ENCODE data around the gene C7. TPM values are rescaled to one million over a fixed set of nuclear protein-coding genes. Genes with fewer than 3 reads are reported as not detected.
A peak's percentile ranks its signal among the peaks of the same experiment; 100 is the strongest.

C7 gene
- total and polyA plus RNA-seq, 9 donors: 0.80 to 15.7 (median 1.5) TPM

- DNase-seq: no peak
- H3K27ac ChIP-seq (ENCODE audit: low read length): no peak overlapping the region
- no peak overlapping the region for H3K4me3 ChIP-seq (ENCODE audit: low read length)
These were observed 6.1 kb downstream of the C7 start for GRCh38 chr5:40915341-40915926.

GRCh38 chr5:40916226-40916625, 6.9 kb downstream of the C7 start:
- Histone ChIP-seq H3K4me1 (ENCODE audit: control insufficient read depth, insufficient read depth, low read length) (no peaks in the 10 kb centered on the region), H3K4me3 (ENCODE audit: low read length) (no peak overlapping the region), H3K27me3 (ENCODE audit: control insufficient read depth, insufficient read depth, low read length) (no peaks in the 10 kb centered on the region), H3K27ac (ENCODE audit: low read length) (no peak overlapping the region), H3K9me3 (replicated peaks; ENCODE audit: control insufficient read depth, low read depth, low read length) (no peaks in the 10 kb centered on the region), H3K36me3 (ENCODE audit: control insufficient read depth, insufficient read depth, low read length) (no peaks in the 10 kb centered on the region)
- no peak for DNase-seq
- WGBS (ENCODE audit: insufficient coverage): no CpG with 5 or more reads among the region's 4 CpGs

More at GRCh38 chr5:40915341-40915926, 6.1 kb downstream of the C7 start:
- H3K36me3 ChIP-seq (ENCODE audit: control insufficient read depth, insufficient read depth, low read length): no peaks in the 10 kb centered on the region
- no peaks in the 10 kb centered on the region for H3K9me3 ChIP-seq (replicated peaks; ENCODE audit: control insufficient read depth, low read depth, low read length)
- no peaks in the 10 kb centered on the region for H3K27me3 ChIP-seq (ENCODE audit: control insufficient read depth, insufficient read depth, low read length)
- WGBS (ENCODE audit: insufficient coverage): 47% methylated on average over 2 of the region's 3 CpGs
- no peaks in the 10 kb centered on the region for H3K4me1 ChIP-seq (ENCODE audit: control insufficient read depth, insufficient read depth, low read length)

DNA sequence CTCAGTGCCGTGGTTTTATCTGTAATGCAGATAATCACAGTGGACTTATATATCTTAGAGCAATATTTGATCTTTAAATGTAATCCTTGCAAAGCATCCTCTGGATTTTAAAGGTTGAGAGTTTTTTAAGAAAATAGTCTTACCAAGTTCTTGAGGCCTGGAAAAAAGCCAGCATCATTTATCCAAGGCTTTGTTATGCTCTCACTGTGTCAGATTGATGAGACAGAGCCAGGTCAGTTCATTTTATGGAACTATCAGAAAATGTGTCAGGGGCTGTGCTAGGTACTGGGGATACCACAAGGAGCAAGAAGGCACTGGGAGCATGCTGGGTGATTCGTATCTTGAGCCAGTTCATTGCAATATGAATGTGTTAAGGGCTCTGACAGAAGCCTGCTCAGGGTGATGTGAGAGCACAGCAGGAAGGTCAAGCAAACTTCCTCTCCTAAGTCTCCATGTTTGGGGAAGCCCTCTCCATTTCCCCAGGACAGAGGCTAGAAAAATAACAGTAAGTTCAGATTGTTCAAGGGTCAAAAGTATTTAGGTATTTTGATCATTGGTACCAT, 19.7 kb downstream of the C7 start:
- no peak for DNase-seq
- no peak overlapping the region for H3K4me3 ChIP-seq (ENCODE audit: low read length)
- no peaks in the 10 kb centered on the region for H3K4me1 ChIP-seq (ENCODE audit: control insufficient read depth, insufficient read depth, low read length)
- 60% methylated on average over 1 of the region's 2 CpGs for WGBS (ENCODE audit: insufficient coverage)
- H3K9me3 ChIP-seq (replicated peaks; ENCODE audit: control insufficient read depth, low read depth, low read length): peaks cover 18% of the 10 kb centered on the region
- H3K36me3 ChIP-seq (ENCODE audit: control insufficient read depth, insufficient read depth, low read length): no peaks in the 10 kb centered on the region
- no peak overlapping the region for H3K27ac ChIP-seq (ENCODE audit: low read length)
- H3K27me3 ChIP-seq (ENCODE audit: control insufficient read depth, insufficient read depth, low read length): no peaks in the 10 kb centered on the region

GRCh38 chr5:40932766-40933165, 23.5 kb downstream of the C7 start:
- no peaks in the 10 kb centered on the region for H3K27me3 ChIP-seq (ENCODE audit: control insufficient read depth, insufficient read depth, low read length)
- H3K4me3 ChIP-seq (ENCODE audit: low read length): no peak overlapping the region
- H3K27ac ChIP-seq (ENCODE audit: low read length): no peak overlapping the region
- no peaks in the 10 kb centered on the region for H3K4me1 ChIP-seq (ENCODE audit: control insufficient read depth, insufficient read depth, low read length)
- no peaks in the 10 kb centered on the region for H3K9me3 ChIP-seq (replicated peaks; ENCODE audit: control insufficient read depth, low read depth, low read length)
- DNase-seq: no peak
- no peaks in the 10 kb centered on the region for H3K36me3 ChIP-seq (ENCODE audit: control insufficient read depth, insufficient read depth, low read length)
- WGBS (ENCODE audit: insufficient coverage): 33% methylated on average over 1 of the region's 2 CpGs

DNA sequence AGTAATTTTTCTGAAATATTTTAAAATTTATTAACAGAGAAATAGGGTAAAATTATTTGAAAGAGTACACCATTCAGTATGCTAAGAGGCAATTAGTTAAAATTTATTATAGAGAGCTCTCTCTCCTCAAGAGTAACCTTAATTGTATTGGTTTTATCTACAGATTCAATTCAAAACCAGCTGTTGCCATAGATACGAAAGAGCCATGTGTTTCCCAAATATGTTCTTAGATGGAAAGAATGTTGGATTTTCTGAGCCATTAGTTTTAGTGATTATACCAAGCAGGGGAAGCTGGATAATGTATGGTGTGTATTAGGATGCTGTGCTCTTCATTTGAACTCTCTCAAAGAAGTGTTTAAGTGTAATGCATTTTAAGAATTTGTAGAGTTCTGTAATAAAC, 27.8 kb downstream of the C7 start:
- H3K4me3 ChIP-seq (ENCODE audit: low read length): no peak overlapping the region
- no peaks in the 10 kb centered on the region for H3K27me3 ChIP-seq (ENCODE audit: control insufficient read depth, insufficient read depth, low read length)
- no peaks in the 10 kb centered on the region for H3K9me3 ChIP-seq (replicated peaks; ENCODE audit: control insufficient read depth, low read depth, low read length)
- H3K27ac ChIP-seq (ENCODE audit: low read length): no peak overlapping the region
- no CpG with 5 or more reads among the region's 1 CpG for WGBS (ENCODE audit: insufficient coverage)
- DNase-seq: peak; percentile 7
- H3K36me3 ChIP-seq (ENCODE audit: control insufficient read depth, insufficient read depth, low read length): no peaks in the 10 kb centered on the region
- H3K4me1 ChIP-seq (ENCODE audit: control insufficient read depth, insufficient read depth, low read length): no peaks in the 10 kb centered on the region

GRCh38 chr5:40939753-40940152, 30.5 kb downstream of the C7 start:
- no peaks in the 10 kb centered on the region for H3K9me3 ChIP-seq (replicated peaks; ENCODE audit: control insufficient read depth, low read depth, low read length)
- no peaks in the 10 kb centered on the region for H3K4me1 ChIP-seq (ENCODE audit: control insufficient read depth, insufficient read depth, low read length)
- no peak overlapping the region for H3K4me3 ChIP-seq (ENCODE audit: low read length)
- H3K27me3 ChIP-seq (ENCODE audit: control insufficient read depth, insufficient read depth, low read length): no peaks in the 10 kb centered on the region
- H3K27ac ChIP-seq (ENCODE audit: low read length): no peak overlapping the region
- 80% methylated on average over 3 of the region's 6 CpGs for WGBS (ENCODE audit: insufficient coverage)
- H3K36me3 ChIP-seq (ENCODE audit: control insufficient read depth, insufficient read depth, low read length): no peaks in the 10 kb centered on the region
- DNase-seq: no peak

- Histone ChIP-seq H3K36me3 (ENCODE audit: control insufficient read depth, insufficient read depth, low read length) (no peaks in the 10 kb centered on the region), H3K4me1 (ENCODE audit: control insufficient read depth, insufficient read depth, low read length) (no peaks in the 10 kb centered on the region), H3K27me3 (ENCODE audit: control insufficient read depth, insufficient read depth, low read length) (no peaks in the 10 kb centered on the region), H3K27ac (ENCODE audit: low read length) (no peak overlapping the region), H3K4me3 (ENCODE audit: low read length) (no peak overlapping the region), H3K9me3 (replicated peaks; ENCODE audit: control insufficient read depth, low read depth, low read length) (no peaks in the 10 kb centered on the region)
- no peak for DNase-seq
- no CpG with 5 or more reads among the region's 5 CpGs for WGBS (ENCODE audit: insufficient coverage)
These were observed 35.8 kb downstream of the C7 start for GRCh38 chr5:40945111-40945510.

- no peak overlapping the region for H3K4me3 ChIP-seq (ENCODE audit: low read length)
- H3K27ac ChIP-seq (ENCODE audit: low read length): no peak overlapping the region
- H3K4me1 ChIP-seq (ENCODE audit: control insufficient read depth, insufficient read depth, low read length): no peaks in the 10 kb centered on the region
- WGBS (ENCODE audit: insufficient coverage): 83% methylated on average over 2 of the region's 5 CpGs
- H3K27me3 ChIP-seq (ENCODE audit: control insufficient read depth, insufficient read depth, low read length): no peaks in the 10 kb centered on the region
- H3K9me3 ChIP-seq (replicated peaks; ENCODE audit: control insufficient read depth, low read depth, low read length): no peaks in the 10 kb centered on the region
- DNase-seq: no peak
- no peaks in the 10 kb centered on the region for H3K36me3 ChIP-seq (ENCODE audit: control insufficient read depth, insufficient read depth, low read length)
These were observed 46.0 kb downstream of the C7 start for GRCh38 chr5:40955313-40955712.

DNA sequence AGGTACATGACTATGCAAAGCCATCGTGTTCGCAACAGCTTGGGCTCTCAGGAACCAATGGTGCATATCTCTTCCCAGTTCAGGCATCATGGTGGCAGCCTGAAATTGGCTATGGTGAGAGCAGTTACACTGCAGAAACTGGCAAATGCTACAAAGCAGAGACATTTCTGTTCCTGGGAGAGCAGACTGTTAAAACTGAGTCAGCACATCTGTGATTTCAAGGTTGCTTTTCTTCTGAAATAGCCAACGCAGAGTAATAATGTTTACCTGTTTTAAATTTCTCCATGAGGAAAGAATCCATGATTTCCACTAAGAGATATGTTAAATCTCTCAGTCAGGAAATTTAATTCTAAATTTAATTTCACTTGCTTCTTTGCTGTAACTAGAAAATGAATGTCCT, 47.8 kb downstream of the C7 start:
- H3K27me3 ChIP-seq (ENCODE audit: control insufficient read depth, insufficient read depth, low read length): no peaks in the 10 kb centered on the region
- no peak overlapping the region for H3K4me3 ChIP-seq (ENCODE audit: low read length)
- H3K9me3 ChIP-seq (replicated peaks; ENCODE audit: control insufficient read depth, low read depth, low read length): no peaks in the 10 kb centered on the region
- no peak for DNase-seq
- H3K36me3 ChIP-seq (ENCODE audit: control insufficient read depth, insufficient read depth, low read length): no peaks in the 10 kb centered on the region
- no peaks in the 10 kb centered on the region for H3K4me1 ChIP-seq (ENCODE audit: control insufficient read depth, insufficient read depth, low read length)
- H3K27ac ChIP-seq (ENCODE audit: low read length): no peak overlapping the region
- WGBS (ENCODE audit: insufficient coverage): 92% methylated on average over 2 of the region's 3 CpGs

- WGBS (ENCODE audit: insufficient coverage): no CpG with 5 or more reads among the region's 5 CpGs
- Histone ChIP-seq H3K4me3 (ENCODE audit: low read length) (no peak overlapping the region), H3K36me3 (ENCODE audit: control insufficient read depth, insufficient read depth, low read length) (no peaks in the 10 kb centered on the region), H3K27me3 (ENCODE audit: control insufficient read depth, insufficient read depth, low read length) (no peaks in the 10 kb centered on the region), H3K4me1 (ENCODE audit: control insufficient read depth, insufficient read depth, low read length) (no peaks in the 10 kb centered on the region), H3K27ac (ENCODE audit: low read length) (no peak overlapping the region), H3K9me3 (replicated peaks; ENCODE audit: control insufficient read depth, low read depth, low read length) (no peaks in the 10 kb centered on the region)
- no peak for DNase-seq
These were observed 49.5 kb downstream of the C7 start for GRCh38 chr5:40958811-40959210.

DNA sequence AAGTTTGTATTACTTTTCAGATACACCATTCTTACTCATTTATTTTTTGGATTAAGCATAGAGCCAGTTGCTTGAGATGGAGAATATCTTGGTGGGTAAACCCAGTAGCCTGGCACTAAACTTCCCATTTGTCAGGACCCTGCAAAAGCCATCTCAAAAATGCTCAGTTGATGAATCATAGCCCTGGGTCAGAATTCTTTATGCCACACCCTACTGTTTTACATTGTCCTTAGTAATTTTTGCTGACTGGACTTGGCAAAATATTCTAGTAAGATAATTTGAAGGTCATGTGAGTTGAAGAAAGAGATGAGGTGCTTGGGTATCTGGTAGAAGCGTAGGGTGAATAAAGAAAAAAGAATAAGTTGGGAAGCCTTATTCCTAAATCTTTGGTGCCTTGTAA, 50.7 kb downstream of the C7 start:
- Histone ChIP-seq H3K36me3 (ENCODE audit: control insufficient read depth, insufficient read depth, low read length) (no peaks in the 10 kb centered on the region), H3K4me1 (ENCODE audit: control insufficient read depth, insufficient read depth, low read length) (no peaks in the 10 kb centered on the region), H3K27me3 (ENCODE audit: control insufficient read depth, insufficient read depth, low read length) (no peaks in the 10 kb centered on the region), H3K27ac (ENCODE audit: low read length) (no peak overlapping the region), H3K4me3 (ENCODE audit: low read length) (no peak overlapping the region), H3K9me3 (replicated peaks; ENCODE audit: control insufficient read depth, low read depth, low read length) (no peaks in the 10 kb centered on the region)
- 90% methylated on average over 1 of the region's 1 CpG for WGBS (ENCODE audit: insufficient coverage)
- DNase-seq: no peak

Data from muscle of leg (tissue), 11 donors.